Tibial artery (tissue), 4 donors: ENCODE results near the gene EFCAB11.

Experiments
- DNase-seq, 2 donors: peaks; one replicate each; pipeline ENCODE4 v3.0.0-alpha.2; 2019
- H3K27ac ChIP-seq, 2 donors: fragments of 200-600 bp; sonication (generic) in 1 of 2; 1 replicate in 1 of 2; 2 replicates in 1 of 2; pipeline ENCODE4 v1.5.1; 2018 to 2019; ENCODE audit warnings: mild to moderate bottlenecking in 1 of 2
- H3K27me3 ChIP-seq, 2 donors: fragments of 200-600 bp; sonication (generic) in 1 of 2; one replicate each; pipeline versions ENCODE4 v1.5.1 to v1.6.0; 2016 to 2019
- H3K36me3 ChIP-seq, 3 donors: fragments of 200-600 bp; sonication (generic) in 2 of 3; one replicate each; pipeline ENCODE4 v1.5.1; 2016 to 2019; ENCODE audit warnings: mild to moderate bottlenecking in 2 of 3
- H3K4me1 ChIP-seq, 4 donors: fragments of 200-600 bp; sonication (generic) in 2 of 4; 1 replicate in 3 of 4; 2 replicates in 1 of 4; pipeline ENCODE4 v1.5.1; 2016 to 2019
- H3K4me3 ChIP-seq, 2 donors: fragments of 200-600 bp; sonication (generic) in 1 of 2; 1 replicate in 1 of 2; 2 replicates in 1 of 2; pipeline ENCODE4 v1.5.1; 2018 to 2019; ENCODE audit warnings: mild to moderate bottlenecking in 2 of 2
- H3K9me3 ChIP-seq, 3 donors: fragments of 200-600 bp; sonication (generic) in 1 of 3; one replicate each; pipeline ENCODE4 v1.5.1; 2016 to 2019
- CTCF ChIP-seq, 2 experiments: fragments of 200-600 bp in 1 of 2; fragments of 450-650 bp in 1 of 2; IDR thresholded peaks; one replicate each; pipeline ENCODE4 v1.5.1; 2017 to 2019; ENCODE audit warnings: antibody characterized with exemption in 2 of 2, mild to moderate bottlenecking in 1 of 2, moderate library complexity in 1 of 2
- intact Hi-C: fragments of 100-400 bp; cut with DNase I; formaldehyde crosslinking; loops from one replicate; pipeline ENCODE4 v1.15.0; 2023; ENCODE audit warnings: low total_unique reads

Gene EFCAB11

GRCh38 chr14:89787525-89787924 lies 167.0 kb downstream of the EFCAB11 start:
- intact Hi-C loops: no loop called here
- Histone ChIP-seq H3K27me3 (no peaks in the 10 kb centered on the region), H3K9me3 (no peaks in the 10 kb centered on the region), H3K36me3 (no peaks in the 10 kb centered on the region), H3K27ac (no peak overlapping the region), H3K4me1 (peaks cover 0 to 4% (median 0%) of the 10 kb centered on the region in 4 donors), H3K4me3 (no peak overlapping the region)
- no peak for TF ChIP-seq CTCF (IDR thresholded peaks at IDR 0.05)
- DNase-seq: no peak

GRCh38 chr14:89781046-89781445 lies 173.5 kb downstream of the EFCAB11 start:
- intact Hi-C loops: no loop called here
- Histone ChIP-seq H3K27ac (no peak overlapping the region), H3K4me3 (no peak overlapping the region), H3K27me3 (no peaks in the 10 kb centered on the region), H3K36me3 (no peaks in the 10 kb centered on the region), H3K4me1 (no peaks in the 10 kb centered on the region), H3K9me3 (no peaks in the 10 kb centered on the region)
- DNase-seq: no peak
- TF ChIP-seq CTCF (IDR thresholded peaks at IDR 0.05): no peak

GRCh38 chr14:89779707-89780106 lies 174.8 kb downstream of the EFCAB11 start:
- Histone ChIP-seq H3K27ac (no peak overlapping the region), H3K36me3 (no peaks in the 10 kb centered on the region), H3K4me3 (no peak overlapping the region), H3K27me3 (no peaks in the 10 kb centered on the region), H3K4me1 (no peaks in the 10 kb centered on the region), H3K9me3 (no peaks in the 10 kb centered on the region)
- intact Hi-C loops: no loop called here
- DNase-seq: no peak
- TF ChIP-seq CTCF (IDR thresholded peaks at IDR 0.05): no peak

GRCh38 chr14:89775946-89776345 lies 178.6 kb downstream of the EFCAB11 start:
- Histone ChIP-seq H3K27me3 (no peaks in the 10 kb centered on the region), H3K36me3 (no peaks in the 10 kb centered on the region), H3K4me1 (no peaks in the 10 kb centered on the region), H3K9me3 (no peaks in the 10 kb centered on the region), H3K4me3 (no peak overlapping the region), H3K27ac (no peak overlapping the region)
- intact Hi-C loops: no loop called here
- DNase-seq: no peak
- no peak for TF ChIP-seq CTCF (IDR thresholded peaks at IDR 0.05)

- intact Hi-C loops: no loop called here
- H3K36me3 ChIP-seq: no peaks in the 10 kb centered on the region
- H3K4me3 ChIP-seq: no peak overlapping the region
- no peak overlapping the region for H3K27ac ChIP-seq
- no peaks in the 10 kb centered on the region for H3K9me3 ChIP-seq
- H3K4me1 ChIP-seq: no peaks in the 10 kb centered on the region
- DNase-seq: no peak
- TF ChIP-seq CTCF (IDR thresholded peaks at IDR 0.05): no peak
- no peaks in the 10 kb centered on the region for H3K27me3 ChIP-seq
Measured at GRCh38 chr14:89775151-89775550, 179.4 kb downstream of the EFCAB11 start.

- Histone ChIP-seq H3K36me3 (no peaks in the 10 kb centered on the region), H3K27me3 (no peaks in the 10 kb centered on the region), H3K27ac (no peak overlapping the region), H3K4me3 (no peak overlapping the region), H3K9me3 (no peaks in the 10 kb centered on the region), H3K4me1 (no peaks in the 10 kb centered on the region)
- no peak for DNase-seq
- intact Hi-C loops: no loop called here
- TF ChIP-seq CTCF (IDR thresholded peaks at IDR 0.05): no peak
Measured at GRCh38 chr14:89773644-89774316, 180.8 kb downstream of the EFCAB11 start.
